Activated CD4-positive, alpha-beta T cell treated with anti-CD3 and anti-CD28 coated beads, Interleukin-2, amount 50 U/mL, for 1 hour (primary cell): Measurements from ENCODE around the gene C19orf85.
A peak's percentile ranks its signal among the peaks of the same experiment; 100 is the strongest.

Experiments used
- DNase-seq: peaks from one replicate; pipeline ENCODE4 v3.0.0-alpha.2; 2020

The C19orf85 gene

GRCh38 chr19:55474269-55475265 is 10.0 kb upstream of the C19orf85 start:
- DNase-seq: no peak

- DNase-seq: no peak
Measured at GRCh38 chr19:55473225-55474012, 8.9 kb upstream of the C19orf85 start.

- no peak for DNase-seq
Measured at GRCh38 chr19:55472463-55472862, 7.9 kb upstream of the C19orf85 start.

GRCh38 chr19:55471266-55471665 is 6.7 kb upstream of the C19orf85 start:
- DNase-seq: no peak

- DNase-seq: no peak
Measured at GRCh38 chr19:55468054-55468393, 3.5 kb upstream of the C19orf85 start.

GRCh38 chr19:55467236-55468053 is 2.9 kb upstream of the C19orf85 start:
- DNase-seq: peak; percentile 62

GRCh38 chr19:55466241-55466614 is 1.7 kb upstream of the C19orf85 start:
- DNase-seq: no peak

- no peak for DNase-seq
Measured at GRCh38 chr19:55465460-55466240, 1.1 kb upstream of the C19orf85 start.

- no peak for DNase-seq
Measured at GRCh38 chr19:55464039-55464661, 401 bp downstream of the C19orf85 start.

GRCh38 chr19:55463583-55464031 is 944 bp downstream of the C19orf85 start:
- DNase-seq: no peak

- no peak for DNase-seq
Measured at GRCh38 chr19:55462722-55463121, 1.8 kb downstream of the C19orf85 start.

- no peak for DNase-seq
Measured at GRCh38 chr19:55461974-55462626, 2.5 kb downstream of the C19orf85 start.

- peak; percentile 100 for DNase-seq
Measured at GRCh38 chr19:55461259-55461973, 3.1 kb downstream of the C19orf85 start, which contains the start of gene ISOC2. ISOC2 (minus strand) TSS chr19:55461642; CDS start chr19:55456486, 5,156 bp downstream.

- DNase-seq: peak; percentile 28
Measured at GRCh38 chr19:55460670-55461258, 3.8 kb downstream of the C19orf85 start.

GRCh38 chr19:55459950-55460657 is 4.4 kb downstream of the C19orf85 start:
- DNase-seq: no peak

- no peak for DNase-seq
Measured at GRCh38 chr19:55459551-55459949, 5.0 kb downstream of the C19orf85 start.

GRCh38 chr19:55457683-55458457 is 6.7 kb downstream of the C19orf85 start:
- no peak for DNase-seq

GRCh38 chr19:55456347-55456746 is 8.2 kb downstream of the C19orf85 start:
- DNase-seq: no peak
